Activated T-cell treated with anti-CD3 and anti-CD28 coated beads for 1 hour (primary cell): ENCODE measurements around the gene IMPA2.

ENCODE experiments used
- DNase-seq: peaks from one replicate; pipeline ENCODE4 v3.0.0-alpha.2; 2020; ENCODE audit warnings: low read depth

Gene IMPA2

GRCh38 chr18:12079491-12080237 is 98.4 kb downstream of the IMPA2 start:
- no peak for DNase-seq
